GM13976 (cell line): Measurements from ENCODE around the gene VAPA.

ENCODE experiments used
- DNase-seq: peaks from one replicate; pipeline ENCODE4 v3.0.0; 2012; ENCODE audit warnings: low spot score
- in situ Hi-C: fragments of 300-500 bp; cut with MboI; formaldehyde crosslinking; loops from one replicate; pipeline ENCODE4 v1.12.0; 2022; ENCODE audit warnings: low sequenced_read_pairs, mixed read lengths, inconsistent platforms; ENCODE audit not compliant: unreplicated experiment
- TF ChIP-seq, protein P1 (sequence below): IDR thresholded peaks from 2 replicates; pipeline ENCODE4 v1.5.1; 2012; ENCODE audit warnings: borderline replicate concordance, mild to moderate bottlenecking; ENCODE audit not compliant: insufficient read depth; ENCODE audit errors: extremely low read depth, missing control alignments, control extremely low read depth

The VAPA gene

GRCh38 chr18:9919564-9920232 lies 5.9 kb downstream of the VAPA start:
- TF ChIP-seq, protein P1, sequence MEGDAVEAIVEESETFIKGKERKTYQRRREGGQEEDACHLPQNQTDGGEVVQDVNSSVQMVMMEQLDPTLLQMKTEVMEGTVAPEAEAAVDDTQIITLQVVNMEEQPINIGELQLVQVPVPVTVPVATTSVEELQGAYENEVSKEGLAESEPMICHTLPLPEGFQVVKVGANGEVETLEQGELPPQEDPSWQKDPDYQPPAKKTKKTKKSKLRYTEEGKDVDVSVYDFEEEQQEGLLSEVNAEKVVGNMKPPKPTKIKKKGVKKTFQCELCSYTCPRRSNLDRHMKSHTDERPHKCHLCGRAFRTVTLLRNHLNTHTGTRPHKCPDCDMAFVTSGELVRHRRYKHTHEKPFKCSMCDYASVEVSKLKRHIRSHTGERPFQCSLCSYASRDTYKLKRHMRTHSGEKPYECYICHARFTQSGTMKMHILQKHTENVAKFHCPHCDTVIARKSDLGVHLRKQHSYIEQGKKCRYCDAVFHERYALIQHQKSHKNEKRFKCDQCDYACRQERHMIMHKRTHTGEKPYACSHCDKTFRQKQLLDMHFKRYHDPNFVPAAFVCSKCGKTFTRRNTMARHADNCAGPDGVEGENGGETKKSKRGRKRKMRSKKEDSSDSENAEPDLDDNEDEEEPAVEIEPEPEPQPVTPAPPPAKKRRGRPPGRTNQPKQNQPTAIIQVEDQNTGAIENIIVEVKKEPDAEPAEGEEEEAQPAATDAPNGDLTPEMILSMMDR = no peak
- in situ Hi-C loops = no loop called here
- DNase-seq = no peak

GRCh38 chr18:9922592-9923311 lies 8.9 kb downstream of the VAPA start:
- in situ Hi-C loops = no loop called here
- TF ChIP-seq, protein P1 = no peak
- no peak for DNase-seq

DNA sequence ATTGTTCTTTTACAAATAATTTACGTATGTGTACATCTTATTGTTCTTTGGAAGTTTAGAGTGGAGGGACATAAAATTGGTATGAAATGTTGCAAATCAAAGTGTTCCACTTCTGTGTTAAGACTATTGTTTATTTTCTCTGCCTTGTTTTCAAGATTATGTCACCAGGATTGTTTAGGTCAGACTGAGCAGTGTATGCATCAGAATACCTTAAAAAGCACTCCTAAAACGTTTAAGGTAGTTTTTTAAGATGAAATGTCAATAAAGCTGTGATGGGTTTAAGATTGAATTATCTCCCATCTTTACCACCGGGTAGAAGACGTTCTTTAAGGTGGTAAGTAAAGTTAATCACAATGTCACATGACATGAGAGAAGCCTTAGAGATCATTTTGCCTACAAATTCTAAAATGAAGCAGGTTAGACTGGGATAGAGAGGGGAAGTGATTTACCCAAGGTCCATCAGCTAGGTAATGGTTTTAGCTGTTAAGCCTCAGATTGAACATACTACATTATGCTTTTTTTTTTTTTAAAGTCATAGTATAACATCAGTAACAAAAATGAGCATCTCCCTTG lies 10.6 kb downstream of the VAPA start:
- in situ Hi-C loops = no loop called here
- TF ChIP-seq, protein P1 = no peak
- DNase-seq = no peak

- TF ChIP-seq, protein P1 = no peak
- in situ Hi-C loops = loop anchor here (25.0 kb wide), 1 partner anchor 213 kb away; the partner anchor contains the start of gene RAB31
- DNase-seq = no peak
Observed at GRCh38 chr18:9925369-9925768, 11.6 kb downstream of the VAPA start.

- DNase-seq = no peak
- TF ChIP-seq, protein P1 = no peak
- in situ Hi-C loops = loop anchor here (25.0 kb wide), 1 partner anchor 213 kb away; the partner anchor contains the start of gene RAB31
Observed at GRCh38 chr18:9925795-9926194, 12.0 kb downstream of the VAPA start.

GRCh38 chr18:9926223-9926894 lies 12.5 kb downstream of the VAPA start:
- DNase-seq = no peak
- TF ChIP-seq, protein P1 = no peak
- in situ Hi-C loops = loop anchor here (25.0 kb wide), 1 partner anchor 214 kb away; the partner anchor contains the start of gene RAB31
